Small intestine (tissue), 7 donors: Measurements from ENCODE around the gene CPPED1. TPM values are rescaled to one million over a fixed set of nuclear protein-coding genes. Genes with fewer than 3 reads are reported as not detected.
"Not testable (repeated sequence)": the region's sequence is repeated elsewhere in the genome, so short reads cannot be mapped to it uniquely, and the experiment has no call there.

Experiments used
- DNase-seq, 2 donors: peaks; one replicate each; pipeline versions ENCODE4 v3.0.0 to v3.0.0-alpha.2; 2013
- FAIRE-seq: peaks from 2 replicates; lab custom pipeline; 2012; peaks lifted over from hg19 to GRCh38; lab: Jason Lieb, UNC
- H3K27ac ChIP-seq, 3 donors: one replicate each; pipeline ENCODE4 v1.5.1; 2013; ENCODE audit warnings: low read length in 2 of 3, mild to moderate bottlenecking in 2 of 3, control low read depth in 1 of 3, inconsistent platforms in 1 of 3, low read depth in 1 of 3, moderate library complexity in 1 of 3
- H3K27me3 ChIP-seq, 3 donors: one replicate each; pipeline ENCODE4 v1.6.1; 2013; ENCODE audit warnings: low read length in 3 of 3, inconsistent platforms in 1 of 3; ENCODE audit not compliant: control insufficient read depth in 3 of 3, insufficient read depth in 3 of 3
- H3K36me3 ChIP-seq, 3 donors: one replicate each; pipeline ENCODE4 v1.6.1; 2013; ENCODE audit warnings: low read length in 3 of 3, inconsistent platforms in 1 of 3, low read depth in 1 of 3, mild to moderate bottlenecking in 1 of 3, moderate library complexity in 1 of 3; ENCODE audit not compliant: control insufficient read depth in 3 of 3, insufficient read depth in 2 of 3
- H3K4me1 ChIP-seq, 3 donors: one replicate each; pipeline ENCODE4 v1.6.1; 2013; ENCODE audit warnings: low read length in 2 of 3, inconsistent platforms in 1 of 3, low read depth in 1 of 3, mild to moderate bottlenecking in 1 of 3, moderate library complexity in 1 of 3; ENCODE audit not compliant: control insufficient read depth in 3 of 3, insufficient read depth in 2 of 3
- H3K4me3 ChIP-seq, 3 donors: one replicate each; pipeline ENCODE4 v1.5.1; 2013; ENCODE audit warnings: low read length in 3 of 3, control low read depth in 1 of 3, inconsistent platforms in 1 of 3, low read depth in 1 of 3, mild to moderate bottlenecking in 1 of 3, moderate library complexity in 1 of 3
- H3K9me3 ChIP-seq, 2 donors: one replicate each; pipeline ENCODE4 v1.6.1; 2013; ENCODE audit warnings: low read depth in 1 of 2, low read length in 1 of 2; ENCODE audit not compliant: control insufficient read depth in 2 of 2, insufficient read depth in 1 of 2
- WGBS, 3 donors: extraction: QIAGEN DNeasy Blood & Tissue Kit; methylation state at CpG; one replicate each; pipeline ENCODE4 v1.1.7; 2013; 5-methylcytosine and 5-hydroxymethylcytosine counted together
- polyA plus RNA-seq, 4 donors: library from polyadenylated mRNA; stranded (reverse) in 3 of 4; unstranded in 1 of 4; fragments of 200-250 nt in 3 of 4; fragments of 120-200 nt in 1 of 4; gene quantifications; one replicate each; pipeline versions ENCODE4 v1.2.1 to v1.2.3, GENCODE V29; 2013
- donor health status: healthy with polysubstance abuse.
- donor health status: control.
- donor health status: control.
- donor health status: Bipolar disorder and iron deficiency.
- donor health status: healthy.

The CPPED1 gene
- polyA plus RNA-seq, 4 donors: 15.7 to 34.0 (median 26.9) TPM

- Histone ChIP-seq H3K9me3 (no peaks in the 10 kb centered on the region), H3K36me3 (no peaks in the 10 kb centered on the region), H3K27ac (no peak overlapping the region), H3K4me3 (no peak overlapping the region), H3K4me1 (no peaks in the 10 kb centered on the region), H3K27me3 (peaks cover 0 to 2% (median 0%) of the 10 kb centered on the region in 3 donors)
- FAIRE-seq: no peak
- DNase-seq: no peak
- 83 to 87% (median 85%) methylated on average over 11 of the region's 11 CpGs for WGBS, 3 donors
Measured at GRCh38 chr16:12829096-12829888, 25.6 kb upstream of the CPPED1 start.

GRCh38 chr16:12828206-12828605 lies 24.5 kb upstream of the CPPED1 start:
- Histone ChIP-seq H3K9me3 (no peaks in the 10 kb centered on the region), H3K27ac (no peak overlapping the region), H3K36me3 (no peaks in the 10 kb centered on the region), H3K27me3 (peaks cover 0 to 2% (median 0%) of the 10 kb centered on the region in 3 donors), H3K4me1 (no peaks in the 10 kb centered on the region), H3K4me3 (no peak overlapping the region)
- no peak for DNase-seq
- FAIRE-seq: no peak

- WGBS, 3 donors: 32 to 55% (median 38%) methylated on average over 3 of the region's 3 CpGs
- Histone ChIP-seq H3K27me3 (peaks cover 0 to 2% (median 0%) of the 10 kb centered on the region in 3 donors), H3K36me3 (no peaks in the 10 kb centered on the region), H3K9me3 (no peaks in the 10 kb centered on the region), H3K4me3 (no peak overlapping the region), H3K27ac (no peak overlapping the region), H3K4me1 (no peaks in the 10 kb centered on the region)
- FAIRE-seq (no peak), DNase-seq (no peak)
Measured at GRCh38 chr16:12826559-12826958, 22.9 kb upstream of the CPPED1 start.

GRCh38 chr16:12819126-12820117 lies 15.7 kb upstream of the CPPED1 start:
- Histone ChIP-seq H3K36me3 (no peaks in the 10 kb centered on the region), H3K9me3 (no peaks in the 10 kb centered on the region), H3K4me1 (no peaks in the 10 kb centered on the region), H3K27me3 (no peaks in the 10 kb centered on the region), H3K4me3 (no peak overlapping the region), H3K27ac (no peak overlapping the region)
- DNase-seq (peak; percentile 70 to 74), FAIRE-seq (no peak)
- 51 to 58% (median 56%) methylated on average over 18 of the region's 18 CpGs for WGBS, 3 donors

GRCh38 chr16:12818326-12818725 lies 14.6 kb upstream of the CPPED1 start:
- H3K27me3 ChIP-seq: no peaks in the 10 kb centered on the region
- 88 to 91% (median 89%) methylated on average over 4 of the region's 4 CpGs for whole genome bisulfite sequencing, 3 donors
- FAIRE-seq (no peak), DNase-seq (no peak)
- H3K4me1 ChIP-seq: no peaks in the 10 kb centered on the region
- H3K9me3 ChIP-seq: no peaks in the 10 kb centered on the region
- no peak overlapping the region for H3K4me3 ChIP-seq
- H3K27ac ChIP-seq: no peak overlapping the region
- no peaks in the 10 kb centered on the region for H3K36me3 ChIP-seq

GRCh38 chr16:12816791-12817214 lies 13.1 kb upstream of the CPPED1 start:
- not testable (repeated sequence) for H3K36me3 ChIP-seq, H3K27ac ChIP-seq, DNase-seq, FAIRE-seq, H3K4me1 ChIP-seq, H3K4me3 ChIP-seq, H3K9me3 ChIP-seq, H3K27me3 ChIP-seq
- WGBS, 3 donors: 52 to 58% (median 58%) methylated on average over 4 of the region's 4 CpGs

GRCh38 chr16:12815361-12815760 lies 11.7 kb upstream of the CPPED1 start:
- H3K36me3 ChIP-seq: no peaks in the 10 kb centered on the region
- peaks cover 0 to 3% of the 10 kb centered on the region in 2 donors for H3K9me3 ChIP-seq
- H3K27me3 ChIP-seq: no peaks in the 10 kb centered on the region
- WGBS, 3 donors: 59 to 80% (median 60%) methylated on average over 3 of the region's 3 CpGs
- H3K4me3 ChIP-seq: no peak overlapping the region
- FAIRE-seq (no peak), DNase-seq (no peak)
- no peaks in the 10 kb centered on the region for H3K4me1 ChIP-seq
- H3K27ac ChIP-seq: no peak overlapping the region

GRCh38 chr16:12813734-12814133 lies 10.0 kb upstream of the CPPED1 start:
- FAIRE-seq, H3K4me3 ChIP-seq, H3K9me3 ChIP-seq, H3K27ac ChIP-seq, H3K4me1 ChIP-seq, H3K36me3 ChIP-seq, H3K27me3 ChIP-seq, DNase-seq: not testable (repeated sequence)
- 84 to 88% (median 87%) methylated on average over 3 of the region's 3 CpGs for WGBS, 3 donors
